Fibroblast of skin of left biceps (primary cell): ENCODE measurements around the gene SHROOM2.

Experiments
- DNase-seq, 2 experiments: peaks; one replicate each; pipeline ENCODE4 v3.0.0-alpha.2; 2013; ENCODE audit warnings: low read depth in 2 of 2

SHROOM2 gene

GRCh38 chrX:9862953-9863352, 76.7 kb downstream of the SHROOM2 start:
- no peak for DNase-seq

- no peak for DNase-seq
These were observed 77.8 kb downstream of the SHROOM2 start for GRCh38 chrX:9864011-9864410.

- DNase-seq = no peak
These were observed 79.7 kb downstream of the SHROOM2 start for GRCh38 chrX:9865804-9866472.

GRCh38 chrX:9866633-9867032, 80.4 kb downstream of the SHROOM2 start:
- no peak for DNase-seq

GRCh38 chrX:9867226-9867625, 81.0 kb downstream of the SHROOM2 start:
- no peak for DNase-seq

GRCh38 chrX:9867753-9868152, 81.5 kb downstream of the SHROOM2 start:
- DNase-seq = no peak

- no peak for DNase-seq
These were observed 85.6 kb downstream of the SHROOM2 start for GRCh38 chrX:9871701-9872268.

- DNase-seq = no peak
These were observed 87.1 kb downstream of the SHROOM2 start for GRCh38 chrX:9873360-9873759.

- no peak for DNase-seq
These were observed 87.7 kb downstream of the SHROOM2 start for GRCh38 chrX:9873952-9874351.

- DNase-seq = no peak
These were observed 88.3 kb downstream of the SHROOM2 start for GRCh38 chrX:9874483-9874882.

- no peak for DNase-seq
These were observed 89.6 kb downstream of the SHROOM2 start for GRCh38 chrX:9875801-9876200.

GRCh38 chrX:9876201-9876600, 90.0 kb downstream of the SHROOM2 start:
- no peak for DNase-seq

- no peak for DNase-seq
These were observed 92.1 kb downstream of the SHROOM2 start for GRCh38 chrX:9878146-9878820.

GRCh38 chrX:9880237-9880636, 94.0 kb downstream of the SHROOM2 start:
- no peak for DNase-seq

- DNase-seq = no peak
These were observed 94.6 kb downstream of the SHROOM2 start for GRCh38 chrX:9880870-9881269.

- no peak for DNase-seq
These were observed 96.6 kb downstream of the SHROOM2 start for GRCh38 chrX:9882669-9883446.

GRCh38 chrX:9884031-9884779, 98.0 kb downstream of the SHROOM2 start:
- no peak for DNase-seq

- no peak for DNase-seq
These were observed 98.9 kb downstream of the SHROOM2 start for GRCh38 chrX:9885150-9885549.

- no peak for DNase-seq
These were observed 101.5 kb downstream of the SHROOM2 start for GRCh38 chrX:9887659-9888297.

GRCh38 chrX:9888953-9889470, 102.8 kb downstream of the SHROOM2 start:
- no peak for DNase-seq

- no peak for DNase-seq
These were observed 104.5 kb downstream of the SHROOM2 start for GRCh38 chrX:9890681-9891091.
